GM19035 (cell line): ENCODE results near the gene OR8B12.
"Not testable (repeated sequence)": the region's sequence is repeated elsewhere in the genome, so short reads cannot be mapped to it uniquely, and the experiment has no call there.

Experiments used
- ATAC-seq: cut with Tn5 transposase; IDR thresholded peaks from one replicate; pipeline ENCODE4 v1.9.1; 2021; ENCODE audit not compliant: unreplicated experiment

Gene OR8B12

GRCh38 chr11:124533626-124534025 lies 9.8 kb downstream of the OR8B12 start:
- ATAC-seq, result no peak

- ATAC-seq, result no peak
These were observed 23.0 kb downstream of the OR8B12 start for GRCh38 chr11:124520550-124520854.

- ATAC-seq, result no peak
These were observed 23.5 kb downstream of the OR8B12 start for GRCh38 chr11:124519850-124520549.

- ATAC-seq, result no peak
These were observed 24.4 kb downstream of the OR8B12 start for GRCh38 chr11:124518989-124519451.

- ATAC-seq, result no peak
These were observed 26.1 kb downstream of the OR8B12 start for GRCh38 chr11:124517314-124517713.

GRCh38 chr11:124514675-124515074 lies 28.8 kb downstream of the OR8B12 start:
- not testable (repeated sequence) for ATAC-seq

- ATAC-seq, result no peak
These were observed 29.3 kb downstream of the OR8B12 start for GRCh38 chr11:124514131-124514530.

- ATAC-seq, result no peak
These were observed 31.7 kb downstream of the OR8B12 start for GRCh38 chr11:124511745-124512144.

- no peak for ATAC-seq
These were observed 33.2 kb downstream of the OR8B12 start for GRCh38 chr11:124510279-124510678.

- ATAC-seq, result no peak
These were observed 43.7 kb downstream of the OR8B12 start for GRCh38 chr11:124499711-124500110.

- ATAC-seq, result no peak
These were observed 50.3 kb downstream of the OR8B12 start for GRCh38 chr11:124493016-124493655.
